Superior temporal gyrus (tissue), 1 donor: Measurements from ENCODE around the gene LDLRAD4.

Experiments used
- DNase-seq: peaks from one replicate; pipeline ENCODE4 v3.0.0-alpha.2; 2016; ENCODE audit errors: extremely low spot score

The LDLRAD4 gene

DNA sequence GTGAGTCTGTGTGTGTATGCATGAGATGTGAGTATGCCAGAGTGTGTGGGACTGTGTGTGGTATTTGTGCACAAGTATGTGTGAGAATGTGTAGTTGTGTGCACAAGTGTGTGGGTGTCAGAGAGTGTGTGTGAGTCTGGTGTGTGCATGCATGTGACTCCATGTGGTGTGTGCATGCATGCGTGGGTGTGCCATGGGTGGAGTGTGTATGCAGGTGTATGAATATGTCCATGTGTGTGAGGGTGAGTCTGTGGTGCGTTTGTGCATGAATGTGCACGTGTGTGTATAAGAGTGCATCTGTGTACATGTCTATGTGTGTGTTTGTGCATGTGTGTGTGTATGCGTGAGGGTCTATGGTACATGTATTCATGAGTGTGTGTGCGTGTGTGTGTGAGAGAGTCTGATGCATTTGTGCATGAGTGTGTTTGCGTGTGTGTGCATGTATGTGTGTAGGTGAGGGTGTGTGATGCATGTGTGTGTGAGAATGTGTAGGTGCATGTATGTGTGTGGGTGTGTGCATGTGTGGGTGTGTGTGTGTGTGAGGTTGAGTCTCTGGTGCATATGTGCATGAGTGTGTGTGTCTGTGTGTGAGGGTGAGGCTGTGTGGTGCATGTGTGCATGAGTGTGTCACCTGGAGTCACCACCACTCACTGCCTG is 226.8 kb downstream of the LDLRAD4 start:
- DNase-seq: no peak

DNA sequence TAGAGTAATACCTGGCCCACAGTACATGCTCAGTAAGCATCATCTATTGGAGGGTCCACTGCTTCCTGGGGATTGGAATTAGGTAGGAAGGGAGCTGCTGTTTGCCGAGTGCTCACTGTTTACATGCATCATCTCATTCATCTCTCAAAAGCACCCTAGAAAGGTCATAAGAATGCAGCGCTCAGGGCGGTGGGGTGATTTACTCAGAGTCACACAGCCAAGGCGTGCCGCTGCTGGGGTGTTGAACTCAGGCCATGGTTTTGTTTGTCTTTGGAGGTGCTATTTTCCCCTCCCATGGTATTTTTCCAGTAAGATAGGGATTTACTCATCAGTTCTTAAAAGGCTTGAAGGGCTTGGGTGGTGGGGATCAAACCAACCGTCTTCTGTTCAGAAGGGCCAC is 227.5 kb downstream of the LDLRAD4 start:
- DNase-seq: no peak

DNA sequence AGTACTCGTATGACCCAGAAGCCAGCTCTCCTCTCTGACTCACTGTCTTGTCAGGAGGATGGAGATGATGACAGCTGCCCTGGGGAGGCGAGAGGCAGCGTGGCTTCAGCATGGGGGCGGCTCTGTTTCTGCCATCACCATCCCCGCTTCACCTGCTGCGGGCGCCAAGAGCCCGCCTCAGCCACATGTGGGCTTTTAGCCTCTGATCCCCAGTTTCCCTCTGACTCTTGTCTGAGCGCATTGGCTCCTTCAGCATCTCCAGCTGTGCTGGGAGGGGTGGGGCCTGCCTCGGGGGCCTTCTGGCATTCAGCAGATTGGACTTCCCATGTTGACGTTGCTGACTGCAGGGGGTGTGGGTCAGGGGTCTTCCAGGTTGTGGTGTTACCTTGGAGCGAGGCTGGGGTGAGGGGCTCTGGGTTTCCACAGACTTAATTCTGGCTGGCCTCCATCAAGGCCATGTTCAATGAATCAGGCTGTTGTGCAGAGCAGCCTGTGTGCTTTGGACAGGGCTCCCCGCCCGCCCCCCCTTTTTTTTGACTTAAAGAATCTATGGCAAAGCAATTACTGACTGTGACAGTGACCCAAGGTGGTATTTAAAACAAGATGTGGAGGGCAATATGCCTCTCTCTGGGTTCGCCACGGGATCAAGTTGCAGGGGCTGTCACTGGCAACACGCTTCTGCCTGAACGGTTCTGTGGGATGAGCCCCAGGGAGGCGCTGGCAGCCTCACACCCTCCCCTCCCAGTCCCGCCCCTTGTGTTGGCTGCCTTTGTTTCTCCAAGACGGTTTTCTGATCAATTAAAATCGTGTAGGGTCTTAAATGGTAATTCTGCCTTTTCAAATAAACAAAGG is 228.3 kb downstream of the LDLRAD4 start:
- DNase-seq: no peak

DNA sequence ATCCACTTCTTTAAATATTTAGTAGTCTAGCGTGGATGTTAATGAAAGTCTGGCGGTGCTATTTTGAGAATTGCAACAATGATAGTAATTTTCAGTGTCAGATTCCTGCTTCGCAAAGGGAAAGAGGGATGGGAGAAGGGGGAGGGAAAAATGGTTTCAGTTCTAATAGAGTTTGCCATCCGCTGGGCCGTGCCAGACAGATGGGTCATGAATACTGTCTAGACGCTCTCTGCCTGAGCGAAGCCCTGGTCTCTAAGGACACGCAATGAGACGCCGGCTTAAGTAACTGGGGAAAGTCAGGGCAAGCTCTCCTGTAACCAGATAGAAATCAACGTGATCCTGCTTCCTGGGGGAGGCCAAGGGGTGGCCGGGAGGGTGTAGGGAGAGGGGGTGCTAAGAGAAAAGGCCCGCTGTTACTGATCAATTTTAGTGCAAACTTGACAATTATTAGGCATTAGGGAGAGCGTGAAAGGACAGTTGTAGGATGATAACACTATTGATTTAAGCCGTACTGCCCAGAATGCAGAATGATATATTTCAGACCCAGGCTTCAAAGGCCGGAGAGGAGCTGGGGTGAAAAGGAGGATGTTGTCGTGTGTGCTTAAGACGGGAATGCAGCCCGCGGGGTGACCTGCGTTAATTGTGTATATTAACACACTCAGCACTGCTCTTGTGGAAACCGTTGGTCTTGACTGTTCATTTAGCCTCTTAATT is 229.2 kb downstream of the LDLRAD4 start:
- DNase-seq: no peak

DNA sequence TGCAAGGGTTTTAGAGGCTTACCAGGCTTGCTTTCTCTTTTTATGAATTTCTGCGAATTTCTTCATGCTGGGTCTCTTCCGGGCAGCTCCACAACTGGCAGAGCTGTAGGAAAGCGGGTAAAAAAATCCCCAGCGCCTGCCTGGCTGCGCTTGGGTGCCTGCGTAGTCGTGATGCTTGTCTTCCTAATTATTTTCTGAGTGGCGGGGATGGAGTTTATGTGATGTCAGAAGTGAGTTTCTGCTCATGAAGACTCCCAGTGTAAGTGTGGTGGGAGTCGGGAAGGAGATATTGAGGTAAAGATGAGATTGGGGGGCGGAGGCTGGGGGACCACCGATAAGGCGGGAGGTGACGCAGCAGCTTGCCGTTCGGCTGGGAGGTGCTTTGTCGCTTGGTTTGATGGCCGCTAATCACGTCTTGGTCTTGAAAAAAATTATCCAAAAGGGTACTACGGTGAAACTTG is 229.8 kb downstream of the LDLRAD4 start:
- no peak for DNase-seq

DNA sequence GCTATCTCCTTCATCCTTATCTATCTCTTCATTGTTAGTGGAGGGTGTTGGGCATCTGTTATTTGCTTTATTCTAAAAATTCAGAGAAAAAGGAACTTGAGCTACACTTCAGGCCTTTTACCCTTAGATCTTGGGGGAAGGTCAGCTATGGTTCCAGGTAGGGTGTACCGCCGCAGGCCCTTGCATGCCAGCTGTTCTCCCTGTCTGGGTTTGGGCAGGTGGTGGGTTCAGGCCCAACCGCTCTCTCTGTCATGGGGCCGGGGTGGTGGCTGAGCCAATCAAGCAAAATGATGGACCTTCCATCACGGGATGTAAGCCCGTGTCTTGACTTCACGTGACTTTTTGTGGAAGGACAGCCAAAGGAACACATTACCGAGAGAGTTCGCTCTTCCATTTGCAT is 231.1 kb downstream of the LDLRAD4 start:
- DNase-seq: no peak

DNA sequence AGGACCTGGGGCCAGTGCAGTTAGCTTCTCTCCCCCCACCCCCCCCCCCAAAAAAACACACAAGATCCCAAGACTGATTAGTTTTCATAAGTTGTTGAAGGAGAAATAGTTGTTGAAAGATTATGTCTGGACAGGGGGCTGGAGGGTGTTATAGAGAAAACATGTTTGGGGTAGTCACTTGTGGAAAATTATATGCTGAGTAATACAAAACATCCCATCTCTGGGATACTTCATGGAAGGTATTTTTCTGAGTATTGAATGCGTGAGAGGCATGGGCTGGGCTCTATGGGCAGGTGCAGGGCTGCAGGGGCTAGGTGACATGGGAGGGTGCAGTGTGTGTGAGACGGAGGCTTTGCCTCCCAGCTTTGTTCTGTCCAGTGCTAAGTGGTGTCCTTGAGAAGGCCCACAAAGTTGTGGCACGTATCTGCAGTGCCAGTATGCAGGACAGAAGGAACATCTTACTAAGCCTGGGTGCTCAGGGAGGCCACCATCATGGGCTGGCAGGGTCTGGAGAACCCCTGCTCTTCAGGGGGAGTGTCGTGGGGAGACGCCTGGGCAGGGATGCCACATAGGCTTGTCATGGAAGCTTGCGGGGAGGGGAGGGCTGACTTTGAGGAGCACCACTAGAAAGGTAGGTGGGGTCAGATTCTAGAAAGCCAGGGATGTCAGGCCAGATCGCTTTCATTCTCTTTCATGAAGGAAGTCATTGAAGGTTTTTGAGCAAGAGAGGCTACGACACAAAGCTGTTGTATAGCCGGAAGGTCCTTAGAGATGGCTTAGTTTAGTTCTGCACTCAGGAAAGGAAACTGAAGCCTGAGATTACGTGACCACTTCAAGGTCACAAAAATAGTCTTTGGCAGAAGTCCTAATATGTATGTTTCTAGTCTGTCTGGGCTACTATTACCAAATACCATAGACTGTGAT is 232.0 kb downstream of the LDLRAD4 start:
- DNase-seq: no peak

DNA sequence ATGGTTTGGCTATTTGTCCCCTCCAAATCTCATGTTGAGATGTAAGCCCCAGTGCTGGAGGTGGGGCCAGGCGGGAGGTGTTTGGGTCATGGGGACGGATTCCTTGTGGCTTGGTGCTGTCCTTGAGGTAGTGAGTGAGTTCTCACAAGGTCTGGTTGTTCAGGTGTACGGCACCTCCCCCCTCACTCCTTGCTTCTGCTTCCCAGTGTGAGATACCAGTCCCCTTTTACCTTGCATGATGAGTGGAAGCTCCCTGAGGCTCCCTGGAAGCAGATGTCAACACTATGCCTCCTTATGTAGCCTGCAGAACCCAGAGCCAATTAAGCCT is 232.6 kb downstream of the LDLRAD4 start:
- no peak for DNase-seq

DNA sequence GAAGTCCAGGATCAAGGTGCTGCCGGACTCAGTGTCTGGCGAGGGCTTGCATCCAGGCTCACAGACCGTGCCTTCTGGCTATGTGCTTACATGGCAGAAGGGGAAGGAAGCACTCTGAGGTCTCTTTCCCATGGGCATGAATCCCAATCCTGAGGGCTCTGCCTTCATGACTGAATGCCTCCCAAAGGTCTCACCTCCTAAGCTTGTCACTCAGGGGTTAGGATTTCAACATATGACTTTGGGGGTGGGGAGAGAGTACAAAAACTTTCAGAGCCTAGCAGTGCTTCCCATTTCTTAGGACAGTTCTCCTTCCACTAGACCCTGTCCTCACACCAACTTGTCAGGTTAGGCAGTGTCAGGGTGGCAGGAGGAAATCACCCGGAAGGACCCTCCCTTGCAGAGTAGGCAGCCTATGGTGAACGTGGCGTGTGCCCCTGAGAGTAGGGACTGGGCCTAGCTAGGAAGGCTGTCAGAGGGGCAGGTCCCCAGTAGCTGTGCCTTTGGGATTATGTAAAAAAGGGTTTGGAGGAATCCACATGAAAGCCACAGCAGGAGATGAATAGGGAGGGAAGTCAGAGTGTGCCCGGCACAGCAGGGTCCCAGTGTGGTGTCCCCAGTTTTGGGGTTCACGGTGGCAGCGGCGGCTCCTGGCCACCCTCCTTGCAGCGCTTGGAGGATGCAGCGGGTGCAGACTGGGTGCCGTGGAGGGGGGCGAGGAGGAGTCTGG is 233.3 kb downstream of the LDLRAD4 start:
- no peak for DNase-seq

DNA sequence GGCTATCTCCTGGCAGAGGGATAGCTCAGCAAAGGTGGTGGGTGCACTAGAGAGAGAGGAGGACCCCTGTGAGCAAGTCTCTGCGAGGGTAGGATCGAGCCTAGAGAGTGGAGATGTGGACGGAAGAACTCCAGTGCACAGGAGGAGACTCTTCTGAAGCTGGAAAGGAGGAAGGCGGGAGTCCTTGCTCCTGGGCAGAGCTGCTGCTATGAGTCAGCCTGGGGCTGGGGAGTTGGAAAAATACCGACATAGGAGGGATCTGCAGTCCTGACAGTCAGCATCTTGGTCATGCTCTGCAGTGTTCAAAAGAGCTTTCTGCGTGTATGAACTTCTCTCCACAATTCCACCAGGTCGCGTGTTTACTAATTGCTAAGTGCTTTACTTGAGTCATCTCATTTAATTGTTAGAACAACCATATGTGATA is 233.8 kb downstream of the LDLRAD4 start:
- DNase-seq: peak; percentile 65

DNA sequence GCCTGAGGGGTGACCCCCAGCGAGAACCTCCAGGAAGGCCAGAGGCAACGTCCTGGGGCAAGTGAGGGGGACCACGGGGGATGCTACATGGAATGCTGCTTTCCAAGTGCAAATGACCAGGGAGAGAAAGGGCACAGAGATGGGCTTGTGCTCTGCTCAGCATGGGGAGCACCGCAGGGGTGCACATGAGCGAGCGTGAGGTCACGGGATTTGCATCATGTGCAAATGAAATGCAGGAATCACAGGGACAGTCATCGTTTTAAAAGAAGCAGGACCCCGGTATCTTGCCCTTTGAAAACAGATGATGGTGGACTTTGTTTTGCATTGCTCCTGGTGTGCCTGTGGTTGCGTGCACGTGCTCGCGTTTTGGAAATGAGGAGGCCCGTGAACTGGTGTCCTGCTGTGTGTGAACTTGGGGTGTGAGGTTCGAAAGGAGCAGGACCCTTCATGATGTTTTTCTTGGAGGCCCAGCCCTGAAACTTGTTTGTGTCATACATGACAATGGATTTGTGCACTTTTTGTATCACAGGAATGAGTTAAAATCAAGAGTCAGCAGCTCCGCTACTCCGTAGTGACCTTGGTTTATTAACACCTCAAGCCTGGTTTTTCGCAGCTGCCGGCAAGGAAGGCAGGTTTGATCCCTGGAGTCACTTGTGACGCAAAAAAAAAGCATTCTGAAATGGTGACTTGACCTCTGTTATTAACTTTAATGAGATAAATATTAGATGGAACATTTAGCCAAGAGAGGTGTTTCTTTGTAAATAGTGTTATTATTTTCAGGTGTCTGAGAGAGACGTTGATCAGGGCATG is 234.5 kb downstream of the LDLRAD4 start:
- DNase-seq: no peak

DNA sequence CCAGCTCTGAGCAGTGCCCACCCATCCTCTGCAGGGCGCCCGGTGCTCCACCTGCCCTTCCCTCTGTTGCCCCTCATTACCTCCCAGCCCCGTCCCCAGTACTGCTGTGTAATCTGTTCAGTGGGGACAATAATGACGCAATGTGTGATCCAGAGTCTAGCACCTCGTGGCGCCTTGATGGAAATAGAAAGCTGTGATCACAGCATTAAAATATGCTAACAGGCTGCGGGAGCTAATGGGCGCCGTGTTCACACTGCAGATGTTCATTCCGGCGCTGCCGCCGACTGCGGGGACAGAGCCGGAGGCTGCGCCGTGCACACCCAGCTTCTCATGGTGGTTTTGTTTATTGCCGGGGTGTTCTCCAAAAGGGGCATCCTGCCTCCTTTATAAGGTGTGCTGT is 235.2 kb downstream of the LDLRAD4 start:
- DNase-seq: peak; percentile 67

DNA sequence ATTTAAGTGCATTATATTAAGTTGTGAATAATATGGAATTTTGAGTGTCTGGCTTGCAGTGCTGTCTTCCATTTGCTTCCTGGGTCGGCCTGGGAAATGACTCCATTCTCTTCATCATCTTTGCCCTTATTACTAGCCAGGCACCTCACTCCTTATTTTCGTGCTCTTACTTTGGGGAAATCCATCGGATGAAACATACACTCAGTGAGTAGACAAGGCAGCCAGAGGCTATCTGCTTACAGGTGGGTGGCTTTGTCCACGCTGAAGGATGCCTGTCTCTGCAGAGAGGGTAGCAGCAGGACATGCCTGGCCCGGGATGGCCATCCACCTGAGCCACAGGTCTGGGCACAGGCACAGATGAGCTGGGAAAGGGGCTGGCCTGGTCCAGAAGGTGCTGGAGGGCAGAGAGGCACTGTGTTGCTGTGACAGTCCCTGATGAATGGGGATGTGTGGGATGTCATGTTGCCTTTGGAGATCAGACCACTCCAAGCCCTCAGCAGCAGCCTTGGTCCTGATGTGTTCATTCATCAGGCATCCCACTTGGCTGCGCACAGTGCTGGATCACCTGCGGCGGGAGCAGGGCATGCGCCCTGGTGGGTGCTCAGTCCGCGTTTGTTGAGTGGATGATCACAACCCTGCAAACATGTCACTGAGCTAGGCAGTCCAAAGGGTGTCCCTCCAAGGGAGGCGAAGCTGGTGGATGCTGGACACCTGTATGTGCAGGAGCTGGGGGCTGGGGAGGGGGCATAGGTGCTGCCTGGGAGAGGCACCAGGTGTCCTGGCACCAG is 236.0 kb downstream of the LDLRAD4 start:
- no peak for DNase-seq

DNA sequence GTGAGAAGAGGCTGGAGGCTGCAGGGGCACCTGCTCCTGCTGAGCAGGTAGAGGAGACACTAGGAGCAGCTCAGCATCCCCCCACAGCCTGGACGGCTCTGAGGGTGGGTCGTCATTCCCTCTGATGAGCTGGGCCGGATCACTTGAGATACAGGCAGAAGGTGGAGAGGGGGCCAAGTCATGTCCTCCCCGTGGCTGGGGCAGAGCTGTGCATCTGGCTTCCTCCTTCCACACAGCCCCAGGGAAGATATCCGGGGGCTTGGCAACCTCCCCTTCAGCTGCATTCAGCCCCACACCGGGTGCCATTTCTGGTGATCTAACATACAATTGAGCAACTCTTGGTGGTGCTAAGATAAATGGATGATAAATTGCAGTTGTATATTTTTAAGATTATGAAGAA is 236.9 kb downstream of the LDLRAD4 start:
- DNase-seq: no peak

DNA sequence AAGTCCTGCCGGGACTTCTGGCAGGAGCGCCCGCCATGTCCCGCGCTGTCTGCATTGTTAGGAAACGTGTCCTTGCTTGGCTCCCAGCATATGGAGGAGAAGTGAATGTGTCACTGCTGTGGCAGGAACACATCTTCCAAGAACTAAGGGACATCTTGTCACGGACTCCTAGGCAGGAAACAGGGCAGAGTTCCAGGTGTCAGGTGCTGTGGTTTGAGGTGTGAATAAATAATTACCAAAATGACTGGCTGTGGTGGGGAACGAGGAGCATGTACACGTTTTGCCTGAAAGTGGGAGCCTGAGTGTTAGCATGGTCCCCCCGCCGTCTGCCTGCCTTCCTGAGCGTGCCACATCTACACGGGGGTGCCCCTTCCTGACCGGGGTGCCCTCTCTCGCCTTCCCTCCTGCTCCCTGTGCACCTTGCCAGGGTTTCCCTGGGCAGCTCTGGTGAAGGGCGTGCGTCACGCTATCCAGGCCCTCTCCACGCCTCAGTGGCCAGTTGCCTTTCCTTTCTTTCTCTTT is 237.5 kb downstream of the LDLRAD4 start:
- no peak for DNase-seq

DNA sequence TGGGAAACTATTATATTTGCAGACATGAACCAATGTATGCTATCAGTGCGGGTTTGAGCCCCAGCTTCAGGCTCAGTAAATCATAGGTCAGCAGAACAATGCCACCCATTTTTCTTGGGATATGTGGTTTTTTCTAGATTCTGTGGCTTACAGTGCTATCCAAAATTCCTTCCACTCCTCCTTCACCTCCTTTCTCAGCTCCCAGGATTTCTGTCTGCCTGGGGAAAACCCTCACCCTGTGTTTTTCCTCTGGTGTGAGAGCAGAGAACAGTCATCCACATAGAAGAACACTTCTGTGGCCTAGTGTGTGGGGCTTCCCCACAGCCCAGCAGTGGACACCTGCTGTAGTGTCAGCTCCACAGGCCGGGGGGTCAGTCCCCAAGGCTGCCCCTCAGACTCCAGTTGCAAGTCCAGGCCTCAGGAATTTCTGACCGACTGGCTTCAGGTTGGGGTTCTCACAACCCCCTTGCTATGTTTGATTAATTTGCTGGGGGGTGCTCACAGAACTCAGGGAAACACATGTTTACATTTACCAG is 238.2 kb downstream of the LDLRAD4 start:
- DNase-seq: no peak

DNA sequence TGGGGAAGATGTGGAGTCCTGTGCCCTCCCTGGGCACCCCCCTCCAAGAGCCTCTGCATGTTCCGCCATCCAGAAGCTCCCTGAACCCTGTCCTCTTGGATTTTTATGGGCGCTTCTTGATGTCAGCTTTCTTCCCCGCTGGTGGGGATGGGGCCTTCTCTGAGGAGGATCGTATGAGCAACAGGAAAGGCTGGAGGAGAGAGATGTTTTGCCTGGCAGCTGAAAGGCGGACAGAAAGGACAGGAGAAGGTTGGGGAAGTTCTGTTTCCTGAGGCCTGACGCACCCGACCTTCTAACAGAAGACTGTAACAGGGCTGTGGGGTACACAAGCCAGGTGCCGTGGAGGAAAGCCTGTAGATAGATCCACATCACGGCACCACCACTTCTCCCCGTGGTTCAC is 238.8 kb downstream of the LDLRAD4 start:
- no peak for DNase-seq

DNA sequence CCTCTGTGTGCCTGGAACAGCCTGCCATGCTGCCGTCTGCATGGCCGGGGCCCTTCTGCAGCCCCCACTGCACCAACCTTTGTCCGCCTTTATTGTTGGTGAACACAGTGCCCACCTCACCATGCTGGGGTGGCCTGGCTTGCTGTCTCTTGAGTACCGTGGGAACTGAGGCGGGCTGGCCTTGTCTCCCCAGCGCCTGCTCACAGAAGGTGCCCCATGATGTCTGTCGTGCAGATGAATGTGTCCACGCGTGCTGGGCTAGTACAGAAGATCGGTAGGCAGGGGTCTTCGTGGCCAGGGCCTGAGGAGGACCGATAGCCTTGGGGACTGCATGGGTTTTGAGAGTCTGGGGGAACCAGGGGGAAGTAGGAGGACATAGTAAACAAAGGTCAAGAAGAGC is 242.4 kb downstream of the LDLRAD4 start:
- DNase-seq: no peak

DNA sequence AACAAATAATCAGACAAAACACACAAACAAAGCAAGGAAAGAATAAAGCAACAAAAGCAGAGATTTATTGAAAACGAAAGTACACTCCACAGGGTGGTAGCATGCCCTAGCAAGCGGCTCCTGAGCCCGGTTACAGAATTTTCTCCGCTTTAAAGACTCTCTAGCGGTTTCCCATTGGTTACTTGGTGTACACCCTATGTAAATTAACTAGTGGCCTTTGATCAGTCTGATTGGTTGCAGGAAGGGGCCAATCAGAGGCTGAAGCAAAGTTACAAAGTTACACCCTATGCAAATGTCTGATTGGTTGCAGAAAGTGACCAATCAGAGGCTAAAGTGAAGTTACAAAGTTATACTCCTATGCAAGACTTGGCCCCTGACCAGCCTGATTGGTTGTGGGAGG is 242.9 kb downstream of the LDLRAD4 start:
- DNase-seq: no peak
